SK-N-SH (cell line): ENCODE measurements around the gene NPC1L1. TPM values are rescaled to one million over a fixed set of nuclear protein-coding genes. Genes with fewer than 3 reads are reported as not detected.

Experiments
- CTCF ChIA-PET: fragments of 300-600, 350-600 bp; formaldehyde crosslinking; extraction: SDS; loops from one replicate; lab custom pipeline; 2021; lab: Yijun Ruan, JAX
- POLR2A ChIA-PET: fragments of 350-600 bp; sonication (Branson Sonifier 250); formaldehyde crosslinking; extraction: SDS; loops from one replicate; lab custom pipeline; 2020; ENCODE audit warnings: antibody characterized with exemption, inconsistent platforms; lab: Yijun Ruan, JAX
- DNase-seq: peaks from one replicate; pipeline ENCODE4 v3.0.0; 2012
- H2AFZ ChIP-seq: fragments of 200-600 bp; sonication (generic); 2 replicates; pipeline ENCODE4 v1.8.1; 2016; ENCODE audit warnings: antibody characterized with exemption, mild to moderate bottlenecking, low read depth
- H3F3A ChIP-seq: fragments of 200-600 bp; sonication (generic); replicated peaks from 2 replicates; pipeline ENCODE3; 2016; ENCODE audit warnings: antibody characterized with exemption, mild to moderate bottlenecking; ENCODE audit not compliant: insufficient read depth
- H3K27ac ChIP-seq, 2 experiments: fragments of 200-500 bp in 1 of 2; fragments of 200-600 bp in 1 of 2; sonication (Bioruptor generic) in 1 of 2; sonication (generic), shearing (Covaris generic) in 1 of 2; 2 replicates each; pipeline versions ENCODE4 v1.5.1 to v1.6.1; 2014 to 2016; ENCODE audit warnings: low read depth in 2 of 2, inconsistent platforms in 1 of 2, low read length in 1 of 2, mild to moderate bottlenecking in 1 of 2, mixed read lengths in 1 of 2
- H3K27me3 ChIP-seq: fragments of 200-600 bp; sonication (generic), shearing (Covaris generic); 2 replicates; pipeline ENCODE4 v1.6.1; 2016; ENCODE audit warnings: mixed run types; ENCODE audit not compliant: insufficient read depth
- H3K36me3 ChIP-seq, 2 experiments: fragments of 200-500 bp in 1 of 2; fragments of 200-600 bp in 1 of 2; sonication (Bioruptor generic) in 1 of 2; sonication (generic) in 1 of 2; replicated peaks in 1 of 2; 2 replicates each; pipeline versions ENCODE3 to v1.5.1; 2014 to 2016; ENCODE audit warnings: low read length in 1 of 2, mild to moderate bottlenecking in 1 of 2; ENCODE audit not compliant: insufficient read depth in 2 of 2, control insufficient read depth in 1 of 2
- H3K4me1 ChIP-seq, 2 experiments: fragments of 200-500 bp in 1 of 2; fragments of 200-600 bp in 1 of 2; sonication (Bioruptor generic) in 1 of 2; sonication (generic), shearing (Covaris generic) in 1 of 2; 2 replicates each; pipeline versions ENCODE4 v1.5.1 to v1.6.1; 2014 to 2016; ENCODE audit warnings: low read depth in 1 of 2, low read length in 1 of 2, mixed run types in 1 of 2; ENCODE audit not compliant: insufficient read depth in 2 of 2, control insufficient read depth in 1 of 2
- H3K4me2 ChIP-seq: fragments of 200-600 bp; sonication (generic), shearing (Covaris generic); 2 replicates; pipeline ENCODE4 v1.6.1; 2017; ENCODE audit warnings: mixed run types
- H3K4me3 ChIP-seq, 2 experiments: fragments of 200-500 bp in 1 of 2; fragments of 200-600 bp in 1 of 2; sonication (Bioruptor generic) in 1 of 2; sonication (generic), shearing (Covaris generic) in 1 of 2; 2 replicates each; pipeline versions ENCODE4 v1.5.1 to v1.8.1; 2014 to 2016; ENCODE audit warnings: low read depth in 2 of 2, inconsistent platforms in 1 of 2, low read length in 1 of 2, mild to moderate bottlenecking in 1 of 2, mixed read lengths in 1 of 2, moderate library complexity in 1 of 2
- H3K79me2 ChIP-seq: fragments of 200-600 bp; sonication (generic); 2 replicates; pipeline ENCODE4 v1.8.1; 2017; ENCODE audit warnings: mild to moderate bottlenecking; ENCODE audit not compliant: insufficient read depth
- H3K9ac ChIP-seq: fragments of 200-600 bp; sonication (generic); 2 replicates; pipeline ENCODE4 v1.6.1; 2017; ENCODE audit warnings: mixed run types
- H3K9me2 ChIP-seq: fragments of 200-600 bp; sonication (generic); 2 replicates; pipeline ENCODE4 v1.6.1; 2017; ENCODE audit warnings: mixed run types
- H3K9me3 ChIP-seq: fragments of 200-600 bp; sonication (generic); 2 replicates; pipeline ENCODE4 v1.6.1; 2017; ENCODE audit warnings: mixed run types, mild to moderate bottlenecking, moderate library complexity
- H4K20me1 ChIP-seq: fragments of 200-600 bp; sonication (generic); 2 replicates; pipeline ENCODE4 v1.6.1; 2017; ENCODE audit warnings: mild to moderate bottlenecking, mixed run types; ENCODE audit not compliant: insufficient read depth
- CTCF ChIP-seq: fragments of 200-600 bp; sonication (generic); IDR thresholded peaks from 2 replicates; pipeline ENCODE4 v1.6.1; 2017; ENCODE audit warnings: antibody characterized with exemption, mild to moderate bottlenecking, moderate library complexity
- FOXJ3 ChIP-seq: sonication (generic); formaldehyde crosslinking; IDR thresholded peaks from 2 replicates; pipeline ENCODE4 v1.5.1; 2020; ENCODE audit warnings: mild to moderate bottlenecking, missing genetic modification reagents
- FOXM1 ChIP-seq: IDR thresholded peaks from 2 replicates; pipeline ENCODE4 v1.4.0; 2012; ENCODE audit warnings: low read depth, mild to moderate bottlenecking
- GABPA ChIP-seq: IDR thresholded peaks from 2 replicates; pipeline ENCODE4 v1.4.0; 2012; ENCODE audit warnings: low read depth, mild to moderate bottlenecking
- JUND ChIP-seq: IDR thresholded peaks from 2 replicates; pipeline ENCODE4 v1.4.0; 2012
- MAX ChIP-seq: IDR thresholded peaks from 2 replicates; pipeline ENCODE4 v1.4.0; 2012; ENCODE audit warnings: low read depth
- MEF2A ChIP-seq: IDR thresholded peaks from 2 replicates; pipeline ENCODE4 v1.4.0; 2012; ENCODE audit warnings: low read depth, borderline replicate concordance
- NRF1 ChIP-seq: IDR thresholded peaks from 2 replicates; pipeline ENCODE4 v1.6.1; 2012; ENCODE audit warnings: low read depth, mild to moderate bottlenecking, low read length
- PBX3 ChIP-seq: IDR thresholded peaks from 2 replicates; pipeline ENCODE4; 2012
- POLR2AphosphoS5 ChIP-seq: IDR thresholded peaks from 2 replicates; pipeline ENCODE4 v1.6.1; 2012; ENCODE audit warnings: low read depth, low read length
- RCOR1 ChIP-seq: fragments of 150-350 bp; IDR thresholded peaks from 2 replicates; pipeline ENCODE4 v1.6.1; 2017; ENCODE audit warnings: antibody characterized with exemption, low read length
- RXRA ChIP-seq: IDR thresholded peaks from 2 replicates; pipeline ENCODE4 v1.4.0; 2012; ENCODE audit warnings: low read depth, mild to moderate bottlenecking, borderline replicate concordance
- SIN3A ChIP-seq: IDR thresholded peaks from 2 replicates; pipeline ENCODE4 v1.6.1; 2012; ENCODE audit warnings: low read depth, mild to moderate bottlenecking, low read length, moderate library complexity, borderline replicate concordance
- TAF1 ChIP-seq: IDR thresholded peaks from 2 replicates; pipeline ENCODE4 v1.6.1; 2012; ENCODE audit warnings: low read depth, mild to moderate bottlenecking, low read length, moderate library complexity, borderline replicate concordance
- TCF12 ChIP-seq: IDR thresholded peaks from 2 replicates; pipeline ENCODE4 v1.4.0; 2012
- USF2 ChIP-seq: fragments of 150-350 bp; IDR thresholded peaks from 2 replicates; pipeline ENCODE4 v1.6.1; 2017; ENCODE audit warnings: antibody characterized with exemption, low read length, low read depth, borderline replicate concordance
- WGBS: methylation state at CpG from one replicate; pipeline ENCODE4 v1.1.6; 2017; ENCODE audit warnings: low lambda C conversion rate; 5-methylcytosine and 5-hydroxymethylcytosine counted together
- polyA plus RNA-seq, 3 experiments: library from polyadenylated mRNA; depleted of rRNA; stranded (reverse); fragments of >200 nt; gene quantifications; 2 replicates each; pipeline ENCODE4 v1.2.3, GENCODE V29; 2012

The NPC1L1 gene
- polyA plus RNA-seq, 1 of the 3 experiments (the other 2 are of a cell fraction), result not detected

- Histone ChIP-seq H3K36me3 (no peaks in the 10 kb centered on the region), H3K4me1 (no peaks in the 10 kb centered on the region), H3K4me2 (no peak overlapping the region), H3K9me2 (no peaks in the 10 kb centered on the region), H3K4me3 (no peak overlapping the region), H3K27ac (no peak overlapping the region), H4K20me1 (no peaks in the 10 kb centered on the region), H2AFZ (no peak overlapping the region; the same call in 1 of the 2 replicates), H3K9ac (no peak overlapping the region), H3K79me2 (no peaks in the 10 kb centered on the region), H3K9me3 (no peaks in the 10 kb centered on the region), H3F3A (no peaks in the 10 kb centered on the region), H3K27me3 (no peaks in the 10 kb centered on the region; the same call in 1 of the 2 replicates)
- ChIA-PET POLR2A (interaction anchor here (1.1 kb wide), 1 partner anchor 75 kb away, joined by 3 read pairs; no protein-coding TSS in a partner anchor), CTCF (interaction anchor here (1.0 to 3.0 kb wide), 3 partner anchors 20 to 257 kb away, joined by 3 to 10 read pairs (median 4); no protein-coding TSS in a partner anchor)
- TF ChIP-seq FOXJ3 (CRISPR knock-in tag) (no peak), USF2 (no peak), MEF2A (no peak), TCF12 (no peak), JUND (no peak), RXRA (no peak), POLR2AphosphoS5 (no peak), SIN3A (no peak), FOXM1 (no peak), CTCF (no peak), MAX (no peak), RCOR1 (no peak), TAF1 (no peak), PBX3 (no peak), GABPA (no peak), NRF1 (no peak)
- no peak for DNase-seq
- 94% methylated on average over 5 of the region's 5 CpGs for WGBS
These were observed 43.7 kb downstream of the NPC1L1 start for GRCh38 chr7:44497155-44498027.
